22Rv1 (cell line): ENCODE measurements around the gene SRSF7.

Experiments
- ZFX ChIP-seq: fragments of 450-650 bp; IDR thresholded peaks from 2 replicates; pipeline ENCODE4 v1.6.1; 2017; ENCODE audit warnings: antibody characterized with exemption, borderline replicate concordance
- TF ChIP-seq, protein P1 (sequence below): fragments of 450-650 bp; IDR thresholded peaks from 2 replicates; pipeline ENCODE4 v1.5.1; 2017; ENCODE audit warnings: mild to moderate bottlenecking

DNA sequence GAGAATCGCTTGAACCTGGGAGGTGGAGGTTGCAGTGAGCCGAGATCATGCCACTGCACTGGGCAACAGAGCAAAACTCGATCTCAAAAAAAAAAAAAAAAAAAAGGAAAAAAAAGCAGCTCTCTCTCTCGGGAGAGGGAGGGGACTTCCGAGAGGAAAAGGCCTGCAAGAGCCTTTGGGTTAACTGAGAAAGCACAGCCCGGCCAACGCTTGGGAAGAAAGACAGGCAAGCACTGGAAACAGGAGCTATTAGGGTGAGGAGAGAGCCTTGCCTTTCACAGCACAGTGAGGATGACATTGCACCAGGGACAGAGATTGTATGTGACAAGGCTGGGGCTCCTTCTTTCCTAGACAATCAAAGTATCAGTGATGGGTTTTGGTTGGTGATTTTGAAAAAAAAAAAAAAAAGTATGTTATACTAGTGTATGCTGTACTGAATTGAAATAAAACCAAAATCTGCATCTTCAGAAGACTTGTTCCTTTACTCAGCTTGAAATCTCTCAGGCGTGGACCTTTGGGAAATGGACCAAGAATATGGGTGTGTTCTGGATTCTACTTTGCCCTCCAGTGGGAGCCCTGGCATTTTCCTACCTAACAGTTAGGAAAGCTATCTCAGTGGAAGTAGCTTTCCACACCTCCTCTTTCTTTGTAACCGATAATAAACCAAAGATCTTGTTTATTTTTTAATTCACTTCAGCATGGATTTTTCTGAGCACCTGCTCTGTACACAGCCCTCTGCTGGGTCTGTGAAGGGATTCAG, 16.7 kb downstream of the SRSF7 start:
- TF ChIP-seq, protein P1, sequence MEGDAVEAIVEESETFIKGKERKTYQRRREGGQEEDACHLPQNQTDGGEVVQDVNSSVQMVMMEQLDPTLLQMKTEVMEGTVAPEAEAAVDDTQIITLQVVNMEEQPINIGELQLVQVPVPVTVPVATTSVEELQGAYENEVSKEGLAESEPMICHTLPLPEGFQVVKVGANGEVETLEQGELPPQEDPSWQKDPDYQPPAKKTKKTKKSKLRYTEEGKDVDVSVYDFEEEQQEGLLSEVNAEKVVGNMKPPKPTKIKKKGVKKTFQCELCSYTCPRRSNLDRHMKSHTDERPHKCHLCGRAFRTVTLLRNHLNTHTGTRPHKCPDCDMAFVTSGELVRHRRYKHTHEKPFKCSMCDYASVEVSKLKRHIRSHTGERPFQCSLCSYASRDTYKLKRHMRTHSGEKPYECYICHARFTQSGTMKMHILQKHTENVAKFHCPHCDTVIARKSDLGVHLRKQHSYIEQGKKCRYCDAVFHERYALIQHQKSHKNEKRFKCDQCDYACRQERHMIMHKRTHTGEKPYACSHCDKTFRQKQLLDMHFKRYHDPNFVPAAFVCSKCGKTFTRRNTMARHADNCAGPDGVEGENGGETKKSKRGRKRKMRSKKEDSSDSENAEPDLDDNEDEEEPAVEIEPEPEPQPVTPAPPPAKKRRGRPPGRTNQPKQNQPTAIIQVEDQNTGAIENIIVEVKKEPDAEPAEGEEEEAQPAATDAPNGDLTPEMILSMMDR: no peak
- no peak for TF ChIP-seq ZFX
